Measurements from ENCODE around the gene ZNF670. TPM values are rescaled to one million over a fixed set of nuclear protein-coding genes. Genes with fewer than 3 reads are reported as not detected.
A peak's percentile ranks its signal among the peaks of the same experiment; 100 is the strongest.

Gene ZNF670
- total and polyA plus RNA-seq, 9 of the 15 experiments (the other 6 are each of a cell fraction or from before 2014, with no cell fraction given), result 7.1 to 23.4 (median 11.8) TPM

GRCh38 chr1:247089616-247090375 is 11.2 kb upstream of the ZNF670 start:
- Histone ChIP-seq H3K79me2 (ENCODE audit: control insufficient read depth, insufficient read depth, low read length) (no peaks in the 10 kb centered on the region), H2AFZ (ENCODE audit: low read depth, low read length) (no peak overlapping the region), H3K27me3 (ENCODE audit: control insufficient read depth in 2 of 2, insufficient read depth in 2 of 2, low read length in 2 of 2) (peaks cover 0 to 26% of the 10 kb centered on the region in 2 experiments; a peak in 3 of 5 replicates), H3K4me2 (ENCODE audit: insufficient read depth, low read length) (no peak overlapping the region), H3K36me3 (ENCODE audit: control insufficient read depth, insufficient read depth, low read length) (no peaks in the 10 kb centered on the region), H3K9ac (ENCODE audit: insufficient read depth in 1 of 2, low read depth in 2 of 2, low read length in 2 of 2) (0 out of 4 replicates have a peak overlapping the region, but pooled peaks of 1 of the 2 experiments have one; percentile 43), H3K4me1 (replicated peaks in 1 of 2; ENCODE audit: control insufficient read depth in 2 of 2, insufficient read depth in 2 of 2, low read length in 2 of 2) (peaks cover 0 to 20% of the 10 kb centered on the region in 2 experiments; a peak in 2 of 5 replicates), H4K20me1 (replicated peaks; ENCODE audit: control insufficient read depth, insufficient read depth, low read length) (no peaks in the 10 kb centered on the region), H3K9me3 (replicated peaks; ENCODE audit: control insufficient read depth, insufficient read depth, low read depth, low read length) (no peaks in the 10 kb centered on the region; the same call in 1 of the 2 replicates), H3K9me1 (ENCODE audit: control insufficient read depth, insufficient read depth, low read length) (no peaks in the 10 kb centered on the region), H3K4me3 (no peak overlapping the region), H3K27ac (ENCODE audit: extremely low read depth, low read depth, low read length) (no peak overlapping the region)
- intact Hi-C loops (cut with micrococcal nuclease), result no loop called here
- no TSS peak for BruUV-seq (replicated peaks)
- CTCF ChIA-PET (ENCODE audit: low intra/inter-chr PET ratio), result no interaction called here
- DNase-seq (ENCODE audit: extremely low read depth in 1 of 4, low spot score in 3 of 4), result no peak
- 28% methylated on average over 17 of the region's 17 CpGs for WGBS (ENCODE audit: insufficient coverage, low coverage, missing lambda C conversion rate)
- no peak; the same call in 1 of the 3 replicates for ATAC-seq
- POLR2A ChIA-PET, result interaction anchor here (0.6 to 1.4 kb wide), 4 partner anchors 9 to 164 kb away, joined by 3 to 4 read pairs (median 3); no protein-coding TSS in a partner anchor
- FAIRE-seq, result no peak
- TF ChIP-seq TFAP4 (CRISPR knock-in tag; IDR thresholded peaks at IDR 0.05; ENCODE audit: borderline replicate concordance) (0 out of 2 replicates have a peak, but pooled peaks have one; percentile 12), DIDO1 (tag; IDR thresholded peaks at IDR 0.05; ENCODE audit: low read depth) (no peak)
- in situ Hi-C loops (cut with MboI), result no loop called here

- H3K9me1 ChIP-seq (ENCODE audit: control insufficient read depth, insufficient read depth, low read length), result no peaks in the 10 kb centered on the region
- WGBS (ENCODE audit: insufficient coverage, low coverage, missing lambda C conversion rate), result 8% methylated on average over 4 of the region's 4 CpGs
- TF ChIP-seq ZNF436 (CRISPR knock-in tag; IDR thresholded peaks at IDR 0.05) (no peak), TAF1 (IDR thresholded peaks at IDR 0.05; ENCODE audit: control insufficient read depth, extremely low read depth, insufficient read depth, low read length, severe bottlenecking) (no peak), POLR3A (IDR thresholded peaks at IDR 0.05; ENCODE audit: borderline replicate concordance, extremely low read depth, insufficient read depth, insufficient read length) (no peak)
- peaks cover 0 to 26% of the 10 kb centered on the region in 2 experiments; a peak in 3 of 5 replicates for H3K27me3 ChIP-seq (ENCODE audit: control insufficient read depth in 2 of 2, insufficient read depth in 2 of 2, low read length in 2 of 2)
- in situ Hi-C loops (cut with MboI), result no loop called here
- no peaks in the 10 kb centered on the region for H3K36me3 ChIP-seq (ENCODE audit: control insufficient read depth, insufficient read depth, low read length)
- H3K4me1 ChIP-seq (replicated peaks in 1 of 2; ENCODE audit: control insufficient read depth in 2 of 2, insufficient read depth in 2 of 2, low read length in 2 of 2), result peaks cover 0 to 20% of the 10 kb centered on the region in 2 experiments; a peak in 2 of 5 replicates
- POLR2A ChIA-PET, result interaction anchor here (0.6 to 1.4 kb wide), 4 partner anchors 9 to 163 kb away, joined by 3 read pairs; no protein-coding TSS in a partner anchor
- BruUV-seq (replicated peaks), result no TSS peak
- no peak overlapping the region for H3K9ac ChIP-seq (ENCODE audit: insufficient read depth in 1 of 2, low read depth in 2 of 2, low read length in 2 of 2)
- DNase-seq (ENCODE audit: extremely low read depth in 1 of 4, low spot score in 3 of 4) (no peak), FAIRE-seq (no peak), ATAC-seq (no peak)
- CTCF ChIA-PET (ENCODE audit: low intra/inter-chr PET ratio), result no interaction called here
- no peaks in the 10 kb centered on the region for H4K20me1 ChIP-seq (replicated peaks; ENCODE audit: control insufficient read depth, insufficient read depth, low read length)
- H3K79me2 ChIP-seq (ENCODE audit: control insufficient read depth, insufficient read depth, low read length), result no peaks in the 10 kb centered on the region
- no peak overlapping the region for H3K27ac ChIP-seq (ENCODE audit: extremely low read depth, low read depth, low read length)
- H3K9me3 ChIP-seq (replicated peaks; ENCODE audit: control insufficient read depth, insufficient read depth, low read depth, low read length), result no peaks in the 10 kb centered on the region; the same call in 1 of the 2 replicates
- no peak overlapping the region for H2AFZ ChIP-seq (ENCODE audit: low read depth, low read length)
- H3K4me3 ChIP-seq, result no peak overlapping the region
- no peak overlapping the region for H3K4me2 ChIP-seq (ENCODE audit: insufficient read depth, low read length)
- intact Hi-C loops (cut with micrococcal nuclease), result no loop called here
Measured at GRCh38 chr1:247088967-247089366, 10.4 kb upstream of the ZNF670 start.

Measured in K562 (cell line).